ENCODE results near the gene MLLT10.

DNA sequence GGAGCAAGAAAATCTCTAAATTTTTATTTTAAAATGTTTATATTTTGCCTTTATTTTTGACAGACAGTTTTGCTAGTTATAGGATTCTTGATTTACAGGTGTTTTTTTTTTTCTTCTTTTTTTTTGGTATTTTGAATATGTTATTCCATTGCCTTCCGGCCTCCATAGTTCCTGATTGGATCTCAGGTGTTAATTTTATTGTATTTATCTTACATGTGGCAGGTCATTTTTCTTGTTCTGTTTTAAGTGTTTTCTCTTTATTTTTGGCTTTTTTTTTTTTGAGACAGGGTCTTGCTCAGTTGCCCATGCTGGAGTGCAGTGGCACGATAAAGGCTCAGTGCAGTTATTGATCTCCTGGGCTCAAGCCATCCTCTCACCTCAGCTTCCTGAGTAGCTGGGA is 73.9 kb downstream of the MLLT10 start:
- TF ChIP-seq EP300 (IDR thresholded peaks at IDR 0.05): no peak
- TF ChIP-seq, protein P1, sequence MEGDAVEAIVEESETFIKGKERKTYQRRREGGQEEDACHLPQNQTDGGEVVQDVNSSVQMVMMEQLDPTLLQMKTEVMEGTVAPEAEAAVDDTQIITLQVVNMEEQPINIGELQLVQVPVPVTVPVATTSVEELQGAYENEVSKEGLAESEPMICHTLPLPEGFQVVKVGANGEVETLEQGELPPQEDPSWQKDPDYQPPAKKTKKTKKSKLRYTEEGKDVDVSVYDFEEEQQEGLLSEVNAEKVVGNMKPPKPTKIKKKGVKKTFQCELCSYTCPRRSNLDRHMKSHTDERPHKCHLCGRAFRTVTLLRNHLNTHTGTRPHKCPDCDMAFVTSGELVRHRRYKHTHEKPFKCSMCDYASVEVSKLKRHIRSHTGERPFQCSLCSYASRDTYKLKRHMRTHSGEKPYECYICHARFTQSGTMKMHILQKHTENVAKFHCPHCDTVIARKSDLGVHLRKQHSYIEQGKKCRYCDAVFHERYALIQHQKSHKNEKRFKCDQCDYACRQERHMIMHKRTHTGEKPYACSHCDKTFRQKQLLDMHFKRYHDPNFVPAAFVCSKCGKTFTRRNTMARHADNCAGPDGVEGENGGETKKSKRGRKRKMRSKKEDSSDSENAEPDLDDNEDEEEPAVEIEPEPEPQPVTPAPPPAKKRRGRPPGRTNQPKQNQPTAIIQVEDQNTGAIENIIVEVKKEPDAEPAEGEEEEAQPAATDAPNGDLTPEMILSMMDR (IDR thresholded peaks at IDR 0.05): no peak

Data from esophagus muscularis mucosa (tissue), 3 donors.